Parathyroid adenoma (tissue), 2 donors: ENCODE measurements around the gene TNRC6B.
"Not testable (repeated sequence)": the region's sequence is repeated elsewhere in the genome, so short reads cannot be mapped to it uniquely, and the experiment has no call there.

ENCODE experiments used
- H2AFZ ChIP-seq: fragments of 300-600 bp; sonication (generic); one replicate; pipeline ENCODE4 v1.7.0; 2017; ENCODE audit warnings: antibody characterized with exemption, mild to moderate bottlenecking
- H3K27ac ChIP-seq: fragments of 300-600 bp; sonication (generic); one replicate; pipeline ENCODE4 v1.7.0; 2017
- H3K27me3 ChIP-seq: fragments of 300-600 bp; sonication (generic); one replicate; pipeline ENCODE4 v1.7.0; 2017; ENCODE audit warnings: low read length; ENCODE audit not compliant: control insufficient read depth, insufficient read depth
- H3K36me3 ChIP-seq: fragments of 300-600 bp; sonication (generic); one replicate; pipeline ENCODE4 v1.7.0; 2017; ENCODE audit warnings: low read length; ENCODE audit not compliant: control insufficient read depth, insufficient read depth
- H3K4me1 ChIP-seq: fragments of 300-600 bp; sonication (generic); one replicate; pipeline ENCODE4 v1.7.0; 2017; ENCODE audit warnings: control low read depth
- H3K4me2 ChIP-seq: fragments of 300-600 bp; sonication (generic); one replicate; pipeline ENCODE4 v1.7.0; 2017; ENCODE audit warnings: low read length
- H3K4me3 ChIP-seq: fragments of 300-600 bp; sonication (generic); one replicate; pipeline ENCODE4 v1.7.0; 2017; ENCODE audit warnings: low read depth, low read length
- H3K79me2 ChIP-seq: fragments of 300-600 bp; sonication (generic); one replicate; pipeline ENCODE4 v1.7.0; 2017; ENCODE audit warnings: control low read depth
- H3K9ac ChIP-seq: fragments of 300-600 bp; sonication (generic); one replicate; pipeline ENCODE4 v1.7.0; 2017; ENCODE audit warnings: mild to moderate bottlenecking
- H3K9me3 ChIP-seq: fragments of 300-600 bp; sonication (generic); one replicate; pipeline ENCODE4 v1.7.0; 2017; ENCODE audit warnings: low read length; ENCODE audit not compliant: control insufficient read depth
- TF ChIP-seq, protein P1 (sequence below): fragments of 300-600 bp; sonication (generic); IDR thresholded peaks from one replicate; pipeline ENCODE4 v1.7.0; 2017; ENCODE audit warnings: antibody characterized with exemption, mild to moderate bottlenecking
- donor health status: primary hyperparathyroidism.

TNRC6B gene

DNA sequence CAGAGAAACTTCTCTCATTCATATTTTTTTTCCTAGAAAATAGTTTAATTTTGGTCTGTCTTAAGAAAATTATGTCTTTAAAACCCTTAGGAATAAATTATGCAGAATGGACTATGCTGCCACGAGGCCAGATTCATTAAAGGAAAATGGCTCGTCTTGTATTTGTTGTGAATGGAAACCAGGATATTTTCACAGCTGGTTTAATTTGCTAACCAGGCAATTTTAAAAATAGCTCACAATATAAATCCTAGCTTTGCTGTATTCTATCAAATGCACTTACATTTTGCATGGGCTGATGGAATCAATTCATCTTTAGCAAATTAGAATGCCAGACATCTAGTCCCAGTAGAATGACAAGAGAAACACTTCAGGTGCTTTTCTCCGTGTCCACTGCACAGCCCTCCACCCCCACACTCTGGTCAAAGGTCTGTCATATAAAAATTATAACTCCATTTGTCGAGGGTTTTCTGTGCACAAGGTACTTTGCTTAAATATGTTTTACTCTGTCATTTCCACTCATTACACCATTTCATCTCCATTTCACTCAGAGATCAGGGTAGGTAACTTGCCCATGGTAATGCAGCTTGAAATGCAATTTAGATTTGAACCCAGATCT lies 20.3 kb upstream of the TNRC6B start:
- H3K4me1 ChIP-seq, result peaks cover 7% of the 10 kb centered on the region
- no peak overlapping the region for H3K4me3 ChIP-seq
- H3K27ac ChIP-seq, result peak overlapping the region; percentile 36
- no peaks in the 10 kb centered on the region for H3K36me3 ChIP-seq
- no peak overlapping the region for H3K9ac ChIP-seq
- H3K79me2 ChIP-seq, result no peaks in the 10 kb centered on the region
- no peak overlapping the region for H3K4me2 ChIP-seq
- no peaks in the 10 kb centered on the region for H3K9me3 ChIP-seq
- H2AFZ ChIP-seq, result no peak overlapping the region
- no peaks in the 10 kb centered on the region for H3K27me3 ChIP-seq
- TF ChIP-seq, protein P1, sequence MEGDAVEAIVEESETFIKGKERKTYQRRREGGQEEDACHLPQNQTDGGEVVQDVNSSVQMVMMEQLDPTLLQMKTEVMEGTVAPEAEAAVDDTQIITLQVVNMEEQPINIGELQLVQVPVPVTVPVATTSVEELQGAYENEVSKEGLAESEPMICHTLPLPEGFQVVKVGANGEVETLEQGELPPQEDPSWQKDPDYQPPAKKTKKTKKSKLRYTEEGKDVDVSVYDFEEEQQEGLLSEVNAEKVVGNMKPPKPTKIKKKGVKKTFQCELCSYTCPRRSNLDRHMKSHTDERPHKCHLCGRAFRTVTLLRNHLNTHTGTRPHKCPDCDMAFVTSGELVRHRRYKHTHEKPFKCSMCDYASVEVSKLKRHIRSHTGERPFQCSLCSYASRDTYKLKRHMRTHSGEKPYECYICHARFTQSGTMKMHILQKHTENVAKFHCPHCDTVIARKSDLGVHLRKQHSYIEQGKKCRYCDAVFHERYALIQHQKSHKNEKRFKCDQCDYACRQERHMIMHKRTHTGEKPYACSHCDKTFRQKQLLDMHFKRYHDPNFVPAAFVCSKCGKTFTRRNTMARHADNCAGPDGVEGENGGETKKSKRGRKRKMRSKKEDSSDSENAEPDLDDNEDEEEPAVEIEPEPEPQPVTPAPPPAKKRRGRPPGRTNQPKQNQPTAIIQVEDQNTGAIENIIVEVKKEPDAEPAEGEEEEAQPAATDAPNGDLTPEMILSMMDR, result no peak

DNA sequence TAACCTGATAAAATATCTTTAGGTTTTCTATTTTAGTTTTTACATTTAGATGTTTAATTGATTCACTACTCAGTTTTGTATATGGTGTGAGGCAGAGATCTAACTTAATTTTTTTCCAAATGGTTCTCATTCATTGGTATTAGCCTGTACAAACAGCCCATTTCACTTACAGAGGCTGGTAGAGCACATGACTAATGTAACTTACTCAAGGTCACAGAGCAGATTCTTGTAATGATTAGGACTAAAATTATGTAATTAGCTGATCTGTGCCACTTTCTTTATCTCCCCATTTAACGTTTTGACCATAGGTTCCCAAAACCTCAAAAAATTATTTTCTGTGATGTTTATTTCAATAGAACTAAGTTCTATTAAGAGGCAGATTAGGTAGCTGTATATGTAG lies 16.5 kb upstream of the TNRC6B start:
- Histone ChIP-seq H3K9ac (no peak overlapping the region), H3K4me3 (no peak overlapping the region), H3K9me3 (no peaks in the 10 kb centered on the region), H3K4me1 (peaks cover 7% of the 10 kb centered on the region), H3K79me2 (no peaks in the 10 kb centered on the region), H3K27me3 (no peaks in the 10 kb centered on the region), H3K36me3 (no peaks in the 10 kb centered on the region), H3K4me2 (no peak overlapping the region), H2AFZ (no peak overlapping the region), H3K27ac (no peak overlapping the region)
- TF ChIP-seq, protein P1, result no peak

DNA sequence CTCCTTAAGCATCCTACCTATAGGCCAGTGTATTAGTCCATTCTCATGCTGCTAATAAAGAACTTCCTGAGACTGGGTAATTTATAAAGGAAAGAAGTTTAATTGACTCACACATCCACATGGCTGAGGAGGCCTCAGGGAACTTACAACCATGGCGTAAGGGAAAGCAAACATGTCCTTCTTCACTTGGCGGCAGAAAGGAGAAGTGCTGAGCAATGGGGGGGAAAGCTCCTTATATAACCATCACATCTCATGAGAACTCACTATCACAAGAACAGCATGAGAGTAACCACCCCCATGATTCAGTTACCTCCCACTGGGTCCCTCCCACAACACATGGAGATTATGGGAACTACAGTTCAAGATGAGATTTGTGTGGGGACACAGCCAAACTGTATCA lies 12.2 kb upstream of the TNRC6B start:
- not testable (repeated sequence) for H3K79me2 ChIP-seq, H3K9ac ChIP-seq, H3K27ac ChIP-seq, H3K27me3 ChIP-seq, H3K36me3 ChIP-seq, H3K4me3 ChIP-seq, H3K4me1 ChIP-seq, H3K4me2 ChIP-seq, H2AFZ ChIP-seq, H3K9me3 ChIP-seq

DNA sequence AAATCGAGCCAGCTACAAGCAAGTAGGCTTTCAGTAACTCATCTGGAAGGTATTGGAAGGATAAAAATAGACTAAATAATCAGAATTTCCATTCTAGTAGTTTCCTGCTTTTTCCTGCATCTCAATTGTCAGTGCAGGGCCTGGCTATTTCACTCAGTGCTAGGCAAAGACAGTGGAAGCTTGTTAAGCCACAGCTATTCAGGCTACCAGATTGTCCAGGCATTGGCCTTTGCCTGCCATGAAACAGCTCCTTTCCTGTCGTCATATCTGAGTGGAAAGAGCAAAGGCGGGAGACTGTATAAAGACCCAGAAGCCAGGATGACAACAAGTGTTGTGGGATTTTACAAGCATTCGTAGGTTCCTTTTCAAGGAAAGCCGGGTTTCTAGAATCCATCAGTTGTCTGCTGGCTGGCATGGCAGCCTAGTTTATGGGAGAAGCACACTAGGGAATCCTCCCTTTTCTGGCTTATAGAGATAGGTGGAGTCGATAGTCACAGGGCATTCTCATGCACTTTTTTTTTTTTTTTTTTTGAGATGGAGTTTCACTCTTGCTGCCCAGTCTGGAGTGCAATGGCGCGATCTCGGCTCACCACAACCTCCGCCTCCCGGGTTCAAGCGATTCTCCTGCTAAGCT lies 2.0 kb upstream of the TNRC6B start:
- Histone ChIP-seq H2AFZ (no peak overlapping the region), H3K9me3 (no peaks in the 10 kb centered on the region), H3K9ac (no peak overlapping the region), H3K27me3 (no peaks in the 10 kb centered on the region), H3K4me1 (no peaks in the 10 kb centered on the region), H3K27ac (no peak overlapping the region), H3K4me2 (no peak overlapping the region), H3K4me3 (no peak overlapping the region), H3K79me2 (peaks cover 7% of the 10 kb centered on the region), H3K36me3 (no peaks in the 10 kb centered on the region)
- TF ChIP-seq, protein P1, result no peak

DNA sequence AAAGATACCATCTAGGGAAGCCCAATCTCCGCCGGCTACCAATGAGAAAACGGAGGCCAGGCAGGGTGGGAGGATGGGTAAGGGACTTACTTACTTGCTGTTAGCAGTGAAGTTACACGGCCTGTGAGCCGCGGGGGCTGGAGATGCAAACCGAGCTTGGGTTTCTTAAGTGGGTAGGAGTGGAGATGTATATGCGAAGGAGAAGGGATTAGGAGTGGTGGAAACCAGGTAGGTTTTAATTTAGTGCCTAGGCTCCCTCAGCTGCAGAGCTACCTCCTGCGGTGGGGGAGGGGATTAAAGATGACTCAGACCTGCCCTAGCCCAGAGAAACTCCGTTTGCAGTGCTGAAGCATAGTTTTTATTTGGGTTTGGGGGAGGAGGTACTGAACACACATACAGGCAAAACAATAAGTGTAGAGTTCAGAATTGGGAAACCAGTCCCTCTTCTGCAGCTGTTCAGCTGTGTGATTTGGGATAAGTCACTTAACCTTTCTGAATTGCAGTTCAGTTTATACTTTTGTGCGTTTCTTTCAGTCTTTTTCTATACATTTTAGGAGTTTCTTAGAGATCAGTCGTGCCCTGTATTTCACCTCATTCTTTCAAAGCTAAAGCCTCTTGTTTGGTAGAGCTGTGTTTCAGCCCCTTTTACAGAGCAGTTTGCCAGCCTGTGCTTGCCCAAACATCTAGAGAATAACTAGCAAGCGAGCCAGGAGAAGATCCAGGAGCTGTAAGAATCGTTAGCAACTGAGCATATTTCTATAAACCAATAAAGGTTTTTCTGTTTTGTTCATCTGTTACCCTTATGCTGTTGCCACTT lies 596 bp upstream of the TNRC6B start:
- peak overlapping the region; percentile 29 for H2AFZ ChIP-seq
- H3K9me3 ChIP-seq, result no peaks in the 10 kb centered on the region
- no peaks in the 10 kb centered on the region for H3K36me3 ChIP-seq
- H3K4me3 ChIP-seq, result peak overlapping the region; percentile 97
- H3K9ac ChIP-seq, result no peak overlapping the region
- H3K27me3 ChIP-seq, result no peaks in the 10 kb centered on the region
- H3K79me2 ChIP-seq, result peaks cover 18% of the 10 kb centered on the region
- H3K4me2 ChIP-seq, result peak overlapping the region; percentile 94
- H3K4me1 ChIP-seq, result no peaks in the 10 kb centered on the region
- H3K27ac ChIP-seq, result peak overlapping the region; percentile 72
- TF ChIP-seq, protein P1, result no peak
